OCI-LY7 (cell line): Measurements from ENCODE around the gene TMEM255B. TPM values are rescaled to one million over a fixed set of nuclear protein-coding genes. Genes with fewer than 3 reads are reported as not detected.
"Not testable (repeated sequence)": the region's sequence is repeated elsewhere in the genome, so short reads cannot be mapped to it uniquely, and the experiment has no call there.

Experiments
- BruUV-seq: library from RNA; stranded (reverse); fragments of 400-500 nt; replicated peaks from 2 replicates; lab custom pipeline; 2021; lab: Mats Ljungman, UMichigan
- CTCF ChIA-PET: fragments of 300-600 bp; sonication (Branson Sonifier 250); formaldehyde crosslinking; loops from one replicate; lab custom pipeline; 2022; ENCODE audit warnings: antibody characterized with exemption; ENCODE audit not compliant: unreplicated experiment; lab: Charles Lee
- POLR2A ChIA-PET: fragments of 300-600 bp; sonication (Branson Sonifier 250); formaldehyde crosslinking; loops from one replicate; lab custom pipeline; 2022; ENCODE audit warnings: antibody characterized with exemption; lab: Charles Lee
- DNase-seq: peaks from one replicate; pipeline ENCODE4 v3.0.0-alpha.2; 2015; ENCODE audit warnings: low spot score
- H2AFZ ChIP-seq: fragments of 200-600 bp; sonication (generic), shearing (Covaris generic); 2 replicates; pipeline ENCODE4 v1.6.1; 2014; ENCODE audit warnings: mild to moderate bottlenecking, antibody characterized with exemption, low read length, moderate library complexity
- H3K27ac ChIP-seq: fragments of 200-600 bp; sonication (generic); 2 replicates; pipeline ENCODE4 v1.5.1; 2014; ENCODE audit warnings: mixed run types, low read depth, mild to moderate bottlenecking, moderate library complexity, low read length, inconsistent platforms; ENCODE audit not compliant: poor library complexity, severe bottlenecking
- H3K36me3 ChIP-seq: fragments of 200-600 bp; sonication (generic); 2 replicates; pipeline ENCODE4 v1.6.1; 2014; ENCODE audit warnings: mild to moderate bottlenecking, antibody characterized with exemption, low read length, moderate library complexity, mixed read lengths; ENCODE audit not compliant: insufficient read depth
- H3K4me1 ChIP-seq: fragments of 200-600 bp; sonication (generic); 2 replicates; pipeline ENCODE4 v1.5.1; 2014; ENCODE audit warnings: mild to moderate bottlenecking, low read length; ENCODE audit not compliant: insufficient read depth, poor library complexity, severe bottlenecking
- H3K4me2 ChIP-seq: fragments of 200-600 bp; sonication (generic); 2 replicates; pipeline ENCODE4 v1.6.1; 2014; ENCODE audit warnings: mild to moderate bottlenecking, low read length
- H3K4me3 ChIP-seq: fragments of 200-600 bp; sonication (generic); 2 replicates; pipeline ENCODE4 v1.5.1; 2014; ENCODE audit warnings: mild to moderate bottlenecking, low read depth, low read length; ENCODE audit not compliant: poor library complexity, severe bottlenecking
- H3K79me2 ChIP-seq: fragments of 200-600 bp; sonication (generic); 2 replicates; pipeline ENCODE4 v1.6.1; 2016; ENCODE audit warnings: low read depth, mild to moderate bottlenecking, low read length, moderate library complexity, mixed read lengths; ENCODE audit not compliant: insufficient read depth
- H3K9me2 ChIP-seq: fragments of 200-600 bp; sonication (generic); 2 replicates; pipeline ENCODE4 v1.6.1; 2016; ENCODE audit warnings: mild to moderate bottlenecking, low read length, mixed read lengths; ENCODE audit not compliant: insufficient read depth
- H3K9me3 ChIP-seq: fragments of 200-600 bp; sonication (generic); 2 replicates; pipeline ENCODE4 v1.6.1; 2014; ENCODE audit warnings: mild to moderate bottlenecking, mixed run types, low read length, mixed read lengths
- H4K20me1 ChIP-seq: fragments of 200-600 bp; sonication (generic); 2 replicates; pipeline ENCODE4 v1.6.1; 2014; ENCODE audit warnings: mild to moderate bottlenecking, antibody characterized with exemption, low read length, moderate library complexity, mixed read lengths; ENCODE audit not compliant: insufficient read depth
- EZH2phosphoT487 ChIP-seq: fragments of 200-600 bp; sonication (generic); IDR thresholded peaks from 2 replicates; pipeline ENCODE4 v1.6.1; 2018; ENCODE audit warnings: low read depth, borderline replicate concordance, mild to moderate bottlenecking, mixed run types, antibody characterized with exemption, low read length, moderate library complexity, mixed read lengths
- intact Hi-C: fragments of 100-400 bp; cut with micrococcal nuclease; formaldehyde crosslinking; loops from one replicate; pipeline ENCODE4 v1.10.0; 2022; ENCODE audit not compliant: unreplicated experiment
- total RNA-seq, 2 experiments: library from RNA; depleted of rRNA in 1 of 2; stranded (reverse); fragments of >200 nt in 1 of 2; shearing (Covaris generic) in 1 of 2; gene quantifications; 2 replicates each; pipeline ENCODE4 v1.2.3, GENCODE V29; 2014 to 2022
- TF ChIP-seq, protein P1 (sequence below): fragments of 200-600 bp; sonication (generic); conservative IDR thresholded peaks from 2 replicates; pipeline ENCODE4 v1.5.1; 2014; ENCODE audit warnings: mild to moderate bottlenecking, antibody characterized with exemption, low read length, moderate library complexity, mixed read lengths

The TMEM255B gene
- total RNA-seq, 2 experiments from 2014 or later, result 2.6 to 6.8 TPM

DNA sequence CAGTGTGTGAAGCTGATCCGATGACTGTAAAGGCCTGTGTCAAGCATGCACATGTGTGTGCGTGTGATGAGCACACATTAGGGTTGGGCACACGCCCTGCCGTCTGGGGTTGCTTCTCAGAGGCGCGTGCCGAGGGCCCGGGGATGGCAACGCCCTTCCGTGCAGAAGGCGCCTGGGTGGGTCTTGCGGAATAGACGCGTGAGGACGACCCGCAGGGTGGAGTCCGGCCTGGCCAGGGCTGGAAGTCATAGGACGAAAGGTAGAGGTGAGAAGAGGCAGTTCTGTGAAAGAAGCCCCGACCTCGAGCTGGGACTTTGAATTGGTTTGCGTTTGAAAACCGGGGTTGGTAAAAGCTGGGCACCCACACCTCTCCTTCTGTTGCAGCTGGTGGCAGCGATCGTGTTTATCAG is 35.7 kb downstream of the TMEM255B start:
- TF ChIP-seq, protein P1, sequence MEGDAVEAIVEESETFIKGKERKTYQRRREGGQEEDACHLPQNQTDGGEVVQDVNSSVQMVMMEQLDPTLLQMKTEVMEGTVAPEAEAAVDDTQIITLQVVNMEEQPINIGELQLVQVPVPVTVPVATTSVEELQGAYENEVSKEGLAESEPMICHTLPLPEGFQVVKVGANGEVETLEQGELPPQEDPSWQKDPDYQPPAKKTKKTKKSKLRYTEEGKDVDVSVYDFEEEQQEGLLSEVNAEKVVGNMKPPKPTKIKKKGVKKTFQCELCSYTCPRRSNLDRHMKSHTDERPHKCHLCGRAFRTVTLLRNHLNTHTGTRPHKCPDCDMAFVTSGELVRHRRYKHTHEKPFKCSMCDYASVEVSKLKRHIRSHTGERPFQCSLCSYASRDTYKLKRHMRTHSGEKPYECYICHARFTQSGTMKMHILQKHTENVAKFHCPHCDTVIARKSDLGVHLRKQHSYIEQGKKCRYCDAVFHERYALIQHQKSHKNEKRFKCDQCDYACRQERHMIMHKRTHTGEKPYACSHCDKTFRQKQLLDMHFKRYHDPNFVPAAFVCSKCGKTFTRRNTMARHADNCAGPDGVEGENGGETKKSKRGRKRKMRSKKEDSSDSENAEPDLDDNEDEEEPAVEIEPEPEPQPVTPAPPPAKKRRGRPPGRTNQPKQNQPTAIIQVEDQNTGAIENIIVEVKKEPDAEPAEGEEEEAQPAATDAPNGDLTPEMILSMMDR, result no peak
- TF ChIP-seq EZH2phosphoT487, result no peak
- POLR2A ChIA-PET, result no interaction called here

DNA sequence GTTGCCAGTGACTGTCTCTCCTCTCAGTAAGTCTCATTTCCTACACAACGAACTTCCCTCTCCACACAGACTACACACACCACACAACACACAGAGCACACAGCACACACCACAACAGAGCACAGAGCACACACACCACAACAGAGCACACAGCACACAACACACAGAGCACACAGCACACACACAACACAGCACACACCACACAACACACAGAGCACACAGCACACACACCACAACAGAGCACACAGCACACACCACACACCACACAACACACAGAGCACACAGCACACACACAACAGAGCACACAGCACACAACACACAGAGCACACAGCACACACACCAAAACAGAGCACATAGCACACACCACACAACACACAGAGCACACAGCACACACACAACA is 36.3 kb downstream of the TMEM255B start:
- H3K4me2 ChIP-seq, result not testable (repeated sequence)

More for the DNA sequence above, 35.7 kb downstream of the TMEM255B start:
- H3K4me3 ChIP-seq, result no peak overlapping the region
- no peak for DNase-seq
- CTCF ChIA-PET, result no interaction called here
- BruUV-seq, result no TSS peak
- no peaks in the 10 kb centered on the region for H3K9me3 ChIP-seq
- intact Hi-C loops, result no loop called here
- no peak overlapping the region for H2AFZ ChIP-seq
- no peaks in the 10 kb centered on the region for H3K9me2 ChIP-seq
- H3K27ac ChIP-seq, result no peak overlapping the region
- H4K20me1 ChIP-seq, result no peaks in the 10 kb centered on the region
- H3K4me1 ChIP-seq, result no peaks in the 10 kb centered on the region
- no peak overlapping the region for H3K4me2 ChIP-seq
- no peaks in the 10 kb centered on the region for H3K79me2 ChIP-seq
- H3K36me3 ChIP-seq, result no peaks in the 10 kb centered on the region

DNA sequence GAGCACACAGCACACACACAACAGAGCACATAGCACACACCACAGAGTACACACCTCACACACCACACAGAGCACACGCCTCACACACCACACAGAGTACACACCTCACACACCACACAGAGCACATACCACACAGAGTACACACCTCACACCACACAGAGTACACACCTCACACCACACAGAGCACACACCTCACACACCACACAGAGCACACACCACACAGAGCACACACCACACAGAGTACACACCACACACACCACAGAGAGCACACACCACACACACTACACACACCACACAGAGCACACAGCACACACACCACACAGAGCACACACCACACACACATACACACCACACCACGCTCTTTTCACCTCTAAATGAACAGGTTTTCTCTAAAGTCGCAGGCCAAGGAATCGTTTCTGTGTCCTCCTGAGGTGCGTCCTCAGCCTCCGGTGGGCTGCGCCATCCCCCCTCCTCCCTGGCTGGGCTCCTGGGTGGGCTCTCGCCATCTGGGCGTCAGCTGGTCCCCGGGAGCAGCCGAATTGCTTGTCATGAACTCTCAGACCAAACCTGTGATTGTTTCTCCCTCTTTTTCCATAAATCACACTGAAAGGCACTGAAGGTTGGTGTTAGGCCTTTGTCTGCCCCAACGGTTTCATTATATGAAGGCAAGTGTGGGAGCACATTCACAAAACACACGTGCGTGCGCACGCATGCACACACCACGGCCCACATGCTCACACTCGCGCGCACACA is 37.4 kb downstream of the TMEM255B start:
- intact Hi-C loops, result no loop called here
- ChIA-PET POLR2A (no interaction called here), CTCF (no interaction called here)
- H2AFZ ChIP-seq, result no peak overlapping the region
- no peak for DNase-seq
- no peak for TF ChIP-seq EZH2phosphoT487
- TF ChIP-seq, protein P1, result no peak
- no peak overlapping the region for H3K27ac ChIP-seq
- H3K4me2 ChIP-seq, result no peak overlapping the region
- no peaks in the 10 kb centered on the region for H4K20me1 ChIP-seq
- BruUV-seq, result no TSS peak
- no peak overlapping the region for H3K4me3 ChIP-seq
- no peaks in the 10 kb centered on the region for H3K9me2 ChIP-seq
- H3K4me1 ChIP-seq, result no peaks in the 10 kb centered on the region
- no peaks in the 10 kb centered on the region for H3K79me2 ChIP-seq
- H3K9me3 ChIP-seq, result no peaks in the 10 kb centered on the region
- no peaks in the 10 kb centered on the region for H3K36me3 ChIP-seq

More for the DNA sequence above, 36.3 kb downstream of the TMEM255B start:
- H3K9me3 ChIP-seq, H2AFZ ChIP-seq, H3K9me2 ChIP-seq, H3K27ac ChIP-seq, POLR2A ChIA-PET, intact Hi-C loops, H3K36me3 ChIP-seq, CTCF ChIA-PET, H3K4me1 ChIP-seq, H3K79me2 ChIP-seq, BruUV-seq, H4K20me1 ChIP-seq, DNase-seq, H3K4me3 ChIP-seq: not testable (repeated sequence)
